H1 (cell line): Measurements from ENCODE around the gene SCAMP2. TPM values are rescaled to one million over a fixed set of nuclear protein-coding genes. Genes with fewer than 3 reads are reported as not detected.
"Not testable (repeated sequence)": the region's sequence is repeated elsewhere in the genome, so short reads cannot be mapped to it uniquely, and the experiment has no call there.

Source experiments
- CTCF ChIA-PET: fragments of 300-600 bp; sonication (Branson Sonifier 250); formaldehyde crosslinking; loops from one replicate; lab custom pipeline; 2021; ENCODE audit not compliant: partially characterized antibody; lab: Charles Lee
- POLR2A ChIA-PET: fragments of 300-600 bp; sonication (Branson Sonifier 250); formaldehyde crosslinking; loops from one replicate; lab custom pipeline; 2021; ENCODE audit warnings: inconsistent platforms; ENCODE audit not compliant: partially characterized antibody; lab: Charles Lee
- DNase-seq, 2 experiments: peaks; one replicate each; pipeline versions ENCODE4 v3.0.0 to v3.0.0-alpha.2; 2010 to 2022; ENCODE audit warnings: low spot score in 2 of 2, low read depth in 1 of 2, mixed read lengths in 1 of 2
- FAIRE-seq: peaks from 2 replicates; lab custom pipeline; 2011; peaks lifted over from hg19 to GRCh38; lab: Jason Lieb, UNC
- H2AFZ ChIP-seq: 2 replicates; pipeline ENCODE4 v1.8.1; 2012; ENCODE audit warnings: low read length, inconsistent platforms
- H2AK5ac ChIP-seq: 2 replicates; pipeline ENCODE4 v1.6.1; 2013; ENCODE audit warnings: low read depth, low read length
- H2BK120ac ChIP-seq: replicated peaks from 2 replicates; pipeline ENCODE3; 2013; ENCODE audit warnings: low read depth, low read length, inconsistent platforms
- H2BK12ac ChIP-seq: 2 replicates; pipeline ENCODE4 v1.6.1; 2013; ENCODE audit warnings: low read depth, low read length
- H2BK15ac ChIP-seq: 2 replicates; pipeline ENCODE4 v1.6.1; 2013; ENCODE audit warnings: low read length
- H2BK20ac ChIP-seq: 2 replicates; pipeline ENCODE4 v1.6.1; 2013; ENCODE audit warnings: low read length
- H2BK5ac ChIP-seq: 2 replicates; pipeline ENCODE4 v1.6.1; 2013; ENCODE audit warnings: low read depth, low read length
- H3K14ac ChIP-seq: 2 replicates; pipeline ENCODE4 v1.6.1; 2013; ENCODE audit warnings: inconsistent platforms; ENCODE audit not compliant: insufficient read length
- H3K18ac ChIP-seq: 2 replicates; pipeline ENCODE4 v1.6.1; 2013; ENCODE audit warnings: low read length; ENCODE audit errors: extremely low read depth
- H3K23ac ChIP-seq: 2 replicates; pipeline ENCODE4 v1.6.1; 2013; ENCODE audit warnings: inconsistent platforms; ENCODE audit not compliant: insufficient read length
- H3K23me2 ChIP-seq: 2 replicates; pipeline ENCODE4 v1.6.1; 2013; ENCODE audit warnings: low read depth, low read length
- H3K27ac ChIP-seq: 2 replicates; pipeline ENCODE4 v1.6.1; 2011; ENCODE audit warnings: low read depth, low read length, inconsistent platforms
- H3K27me3 ChIP-seq, 4 experiments: replicated peaks in 1 of 4; 1 replicate in 1 of 4; 2 replicates in 3 of 4; pipeline versions ENCODE4 v1.6.1 to v1.8.1; 2011 to 2013; ENCODE audit warnings: low read length in 3 of 4, mild to moderate bottlenecking in 3 of 4, inconsistent platforms in 2 of 4, mixed read lengths in 2 of 4, moderate library complexity in 1 of 4; ENCODE audit not compliant: control insufficient read depth in 3 of 4, insufficient read depth in 3 of 4; ENCODE audit errors: extremely low read depth in 1 of 4
- H3K36me3 ChIP-seq, 4 experiments: 2 replicates each; pipeline versions ENCODE4 v1.6.1 to v1.8.1; 2011 to 2013; ENCODE audit warnings: mild to moderate bottlenecking in 4 of 4, low read length in 3 of 4, moderate library complexity in 2 of 4, control low read depth in 1 of 4, inconsistent platforms in 1 of 4; ENCODE audit not compliant: insufficient read depth in 4 of 4, control insufficient read depth in 2 of 4
- H3K4ac ChIP-seq: replicated peaks from 2 replicates; pipeline ENCODE3; 2013; ENCODE audit warnings: low read length, low read depth, mixed read lengths, inconsistent platforms; ENCODE audit not compliant: insufficient read length
- H3K4me1 ChIP-seq, 4 experiments: replicated peaks in 1 of 4; 1 replicate in 1 of 4; 2 replicates in 3 of 4; pipeline versions ENCODE4 v1.6.1 to v1.8.1; 2011 to 2013; ENCODE audit warnings: low read length in 3 of 4, inconsistent platforms in 2 of 4, mixed read lengths in 1 of 4; ENCODE audit not compliant: insufficient read depth in 4 of 4, control insufficient read depth in 3 of 4
- H3K4me2 ChIP-seq, 2 experiments: 2 replicates each; pipeline versions ENCODE4 v1.6.1 to v1.8.1; 2011 to 2013; ENCODE audit warnings: low read depth in 2 of 2, low read length in 2 of 2, control low read depth in 1 of 2, inconsistent platforms in 1 of 2, mild to moderate bottlenecking in 1 of 2; ENCODE audit not compliant: insufficient read depth in 1 of 2
- H3K4me3 ChIP-seq, 4 experiments: fragments of 200-600, 300-600 bp in 1 of 4; sonication (generic), shearing (Covaris generic), sonication (Bioruptor Twin) in 1 of 4; 2 replicates each; pipeline versions ENCODE4 v1.5.1 to v1.8.1; 2011 to 2016; ENCODE audit warnings: low read length in 4 of 4, low read depth in 3 of 4, control low read depth in 2 of 4, inconsistent platforms in 2 of 4, mild to moderate bottlenecking in 2 of 4, mixed read lengths in 1 of 4, moderate library complexity in 1 of 4; ENCODE audit not compliant: insufficient read depth in 2 of 4; ENCODE audit errors: extremely low read depth in 1 of 4
- H3K56ac ChIP-seq: replicated peaks from 2 replicates; pipeline ENCODE3; 2013; ENCODE audit warnings: low read depth, mild to moderate bottlenecking, mixed read lengths, low read length, inconsistent platforms; ENCODE audit not compliant: insufficient read length
- H3K79me1 ChIP-seq: 2 replicates; pipeline ENCODE4 v1.6.1; 2013; ENCODE audit warnings: low read depth, low read length, control low read depth
- H3K79me2 ChIP-seq, 2 experiments: 2 replicates each; pipeline versions ENCODE4 v1.6.1 to v1.8.1; 2012 to 2013; ENCODE audit warnings: low read length in 2 of 2, mild to moderate bottlenecking in 2 of 2, inconsistent platforms in 1 of 2; ENCODE audit not compliant: insufficient read depth in 2 of 2, control insufficient read depth in 1 of 2
- H3K9ac ChIP-seq, 4 experiments: replicated peaks in 1 of 4; 1 replicate in 1 of 4; 2 replicates in 3 of 4; pipeline versions ENCODE4 v1.6.1 to v1.8.1; 2011 to 2013; ENCODE audit warnings: low read depth in 3 of 4, low read length in 3 of 4, control low read depth in 2 of 4, mild to moderate bottlenecking in 2 of 4, moderate library complexity in 2 of 4, inconsistent platforms in 1 of 4; ENCODE audit errors: extremely low read depth in 1 of 4
- H3K9me3 ChIP-seq, 2 experiments: 2 replicates each; pipeline versions ENCODE4 v1.6.1 to v1.8.1; 2012 to 2013; ENCODE audit warnings: mild to moderate bottlenecking in 2 of 2, moderate library complexity in 2 of 2, control low read depth in 1 of 2, inconsistent platforms in 1 of 2, low read depth in 1 of 2, low read length in 1 of 2, mixed read lengths in 1 of 2; ENCODE audit not compliant: insufficient read depth in 2 of 2
- H4K20me1 ChIP-seq, 2 experiments: replicated peaks in 1 of 2; 2 replicates each; pipeline versions ENCODE3 to v1.8.1; 2011 to 2013; ENCODE audit warnings: inconsistent platforms in 2 of 2, low read length in 2 of 2, mild to moderate bottlenecking in 1 of 2; ENCODE audit not compliant: insufficient read depth in 2 of 2, control insufficient read depth in 1 of 2
- H4K5ac ChIP-seq: 2 replicates; pipeline ENCODE4 v1.6.1; 2013; ENCODE audit warnings: low read length, low read depth, mixed read lengths, inconsistent platforms; ENCODE audit not compliant: insufficient read length
- H4K8ac ChIP-seq: 2 replicates; pipeline ENCODE4 v1.8.0; 2013; ENCODE audit warnings: mild to moderate bottlenecking, moderate library complexity, low read length, inconsistent platforms; ENCODE audit not compliant: insufficient read depth; ENCODE audit errors: extremely low read depth
- H4K91ac ChIP-seq: replicated peaks from 2 replicates; pipeline ENCODE3; 2013; ENCODE audit warnings: low read length, mixed read lengths, inconsistent platforms; ENCODE audit not compliant: insufficient read length
- BACH1 ChIP-seq: IDR thresholded peaks from 2 replicates; pipeline ENCODE4 v1.6.1; 2012; ENCODE audit warnings: low read length, improper control_type of control experiment
- CBX5 ChIP-seq: fragments of 300-800, 300-1000 bp; sonication (generic); IDR thresholded peaks from 2 replicates; pipeline ENCODE4 v1.7.1; 2016; ENCODE audit warnings: antibody characterized with exemption, low read length, low read depth
- EZH2 ChIP-seq: fragments of 200-600 bp; sonication (generic); IDR thresholded peaks from 2 replicates; pipeline ENCODE4 v1.7.1; 2012; ENCODE audit warnings: low read depth, mild to moderate bottlenecking, moderate library complexity, low read length, inconsistent platforms; ENCODE audit not compliant: severe bottlenecking
- POLR2A ChIP-seq, 2 experiments: IDR thresholded peaks; 1 replicate in 1 of 2; 2 replicates in 1 of 2; pipeline ENCODE4 v1.6.1; 2011; ENCODE audit warnings: low read depth in 2 of 2, low read length in 2 of 2, mild to moderate bottlenecking in 2 of 2; ENCODE audit errors: control extremely low read depth in 1 of 2
- POU5F1 ChIP-seq: IDR thresholded peaks from 2 replicates; pipeline ENCODE4 v1.6.1; 2011; ENCODE audit warnings: low read depth, mild to moderate bottlenecking, low read length, moderate library complexity
- RBBP5 ChIP-seq: IDR thresholded peaks from 2 replicates; pipeline ENCODE4 v1.7.1; 2012; ENCODE audit warnings: low read depth, mild to moderate bottlenecking, inconsistent platforms, low read length, moderate library complexity, borderline replicate concordance
- RNF2 ChIP-seq: fragments of 200-900, 300-1000 bp; sonication (generic); IDR thresholded peaks from 2 replicates; pipeline ENCODE4 v1.7.1; 2016; ENCODE audit warnings: borderline replicate concordance, low read depth, mild to moderate bottlenecking, antibody characterized with exemption, low read length; ENCODE audit not compliant: poor library complexity, severe bottlenecking; ENCODE audit errors: missing control alignments
- SP4 ChIP-seq: IDR thresholded peaks from 2 replicates; pipeline ENCODE4 v1.6.1; 2012; ENCODE audit warnings: low read length, inconsistent platforms
- SRF ChIP-seq: IDR thresholded peaks from 2 replicates; pipeline ENCODE4 v1.6.1; 2011; ENCODE audit warnings: mild to moderate bottlenecking, low read depth, low read length, moderate library complexity
- WGBS, 2 experiments: shearing (Covaris generic) in 1 of 2; methylation state at CpG; one replicate each; pipeline versions ENCODE4 v1.1.6 to v1.1.7; 2013 to 2015; ENCODE audit warnings: low lambda C conversion rate in 2 of 2, mixed read lengths in 2 of 2, inconsistent platforms in 1 of 2, low coverage in 1 of 2, missing lambda C conversion rate in 1 of 2; ENCODE audit not compliant: insufficient replicate concordance in 2 of 2, insufficient coverage in 1 of 2, insufficient read length in 1 of 2; ENCODE audit errors: extremely low coverage in 1 of 2, missing lambda C conversion rate in 1 of 2; 5-methylcytosine and 5-hydroxymethylcytosine counted together
- polyA plus RNA-seq, 7 experiments: library from polyadenylated mRNA; depleted of rRNA in 3 of 7; stranded (reverse) in 5 of 7; unstranded in 2 of 7; fragments of >200 nt in 5 of 7; fragments of 200-250 nt in 2 of 7; gene quantifications; 1 replicate in 5 of 7; 2 replicates in 1 of 7; 4 replicates in 1 of 7; pipeline versions ENCODE4 v1.2.1 to v1.2.3, GENCODE V29; 2011 to 2013; ENCODE audit warnings: missing spikeins in 2 of 7, mixed read lengths in 2 of 7
- total RNA-seq: library from RNA; stranded (reverse); fragmentation: NEBNext Ultra II Directional; extraction: Animal tissue kit (Norgen Biotek cat#: 25700); gene quantifications from 2 replicates; pipeline ENCODE4 v1.2.1, GENCODE V29; 2021
- TF ChIP-seq, protein P1 (sequence below): IDR thresholded peaks from 2 replicates; pipeline ENCODE4 v1.6.1; 2012; ENCODE audit warnings: inconsistent platforms

Gene SCAMP2
- total and polyA plus RNA-seq, 2 of the 8 experiments (the other 6 are each of a cell fraction or from before 2014, with no cell fraction given): 41.7 to 131 TPM

DNA sequence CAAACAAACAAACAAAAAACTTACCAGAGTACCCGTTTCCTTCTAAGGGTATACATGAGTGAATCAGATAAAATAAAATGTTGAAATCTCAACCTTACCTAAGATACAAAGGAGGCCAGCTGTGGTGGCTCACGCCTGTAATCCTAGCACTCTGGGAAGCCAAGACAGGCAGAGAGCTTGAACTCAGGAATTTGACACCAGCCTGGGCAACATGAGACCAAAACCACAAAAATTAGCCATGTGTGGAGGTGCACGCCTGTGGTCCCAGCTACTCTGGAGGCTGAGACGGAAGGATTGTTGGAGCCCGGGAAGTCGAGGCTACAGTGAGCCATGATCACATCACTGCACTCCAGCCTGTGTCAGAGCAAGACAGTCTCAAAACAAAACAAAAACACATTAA, 44.5 kb upstream of the SCAMP2 start (continued):
- no peak for TF ChIP-seq RBBP5
- TF ChIP-seq SRF: no peak
- TF ChIP-seq SP4: no peak
- TF ChIP-seq RNF2: no peak
- TF ChIP-seq, protein P1, sequence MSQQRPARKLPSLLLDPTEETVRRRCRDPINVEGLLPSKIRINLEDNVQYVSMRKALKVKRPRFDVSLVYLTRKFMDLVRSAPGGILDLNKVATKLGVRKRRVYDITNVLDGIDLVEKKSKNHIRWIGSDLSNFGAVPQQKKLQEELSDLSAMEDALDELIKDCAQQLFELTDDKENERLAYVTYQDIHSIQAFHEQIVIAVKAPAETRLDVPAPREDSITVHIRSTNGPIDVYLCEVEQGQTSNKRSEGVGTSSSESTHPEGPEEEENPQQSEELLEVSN: no peak
- TF ChIP-seq CBX5: no peak
- TF ChIP-seq POLR2A (IDR thresholded peaks at IDR 0.05; ENCODE audit: control extremely low read depth in 1 of 2, low read depth in 2 of 2, low read length in 2 of 2): no peak
- no peak for TF ChIP-seq EZH2
- TF ChIP-seq POU5F1: no peak
- no peak for TF ChIP-seq BACH1

DNA sequence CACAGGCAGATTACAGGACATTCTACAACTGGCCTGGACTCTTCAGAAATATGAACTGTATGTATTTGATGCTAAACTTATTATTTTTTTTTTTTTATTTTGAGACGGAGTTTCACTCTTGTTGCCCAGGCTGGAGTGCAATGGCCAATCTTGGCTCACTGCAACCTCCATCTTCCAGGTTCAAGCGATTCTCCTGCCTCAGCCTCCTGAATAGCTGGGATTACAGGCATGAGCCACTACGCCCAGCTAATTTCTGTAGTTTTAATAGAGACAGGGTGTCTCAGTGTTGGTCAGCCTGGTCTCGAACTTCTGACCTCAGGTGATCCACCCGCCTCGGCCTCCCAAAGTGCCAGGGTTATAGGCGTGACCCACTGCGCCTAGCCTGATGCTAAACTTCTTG, 40.6 kb upstream of the SCAMP2 start:
- not testable (repeated sequence) for H4K8ac ChIP-seq, H4K91ac ChIP-seq, DNase-seq, H3K4ac ChIP-seq, H3K79me1 ChIP-seq, H2BK120ac ChIP-seq, H2BK12ac ChIP-seq, H2AK5ac ChIP-seq, H2AFZ ChIP-seq, H2BK20ac ChIP-seq, H3K9ac ChIP-seq, H3K18ac ChIP-seq, H3K27ac ChIP-seq, FAIRE-seq, H3K23ac ChIP-seq, H2BK15ac ChIP-seq, H3K14ac ChIP-seq, H3K4me3 ChIP-seq, H2BK5ac ChIP-seq, H3K27me3 ChIP-seq, H3K23me2 ChIP-seq, H3K4me1 ChIP-seq, H4K20me1 ChIP-seq, H3K9me3 ChIP-seq, H3K79me2 ChIP-seq, H3K4me2 ChIP-seq, H4K5ac ChIP-seq, H3K56ac ChIP-seq
- ChIA-PET POLR2A (interaction anchor here (0.7 to 10.9 kb wide), 4 partner anchors 8 to 60 kb away, joined by 3 to 84 read pairs (median 5); partner anchors contain the start of gene COX5A), CTCF (interaction anchor here (0.6 to 1.3 kb wide), 4 partner anchors 12 to 114 kb away, joined by 3 to 6 read pairs (median 3); no protein-coding TSS in a partner anchor)
- 94% methylated on average over 8 of the region's 8 CpGs; no CpG with 5 or more reads in 1 of the 2 experiments for WGBS, 2 experiments
- H3K36me3 ChIP-seq: peaks cover 8 to 47% (median 26%) of the 10 kb centered on the region in 4 experiments
